HuH-7 (cell line): Measurements from ENCODE around the gene CFAP90.

Experiments used
- DNase-seq: peaks from one replicate; pipeline ENCODE4 v3.0.0; 2011; ENCODE audit warnings: low spot score

Gene CFAP90

GRCh38 chr5:7822449-7822848 is 28.5 kb downstream of the CFAP90 start:
- DNase-seq = no peak

- DNase-seq = no peak
Measured at GRCh38 chr5:7816535-7816901, 34.4 kb downstream of the CFAP90 start.

GRCh38 chr5:7815892-7816534 is 34.9 kb downstream of the CFAP90 start:
- peak; percentile 74 for DNase-seq

GRCh38 chr5:7814816-7815215 is 36.1 kb downstream of the CFAP90 start:
- no peak for DNase-seq

- DNase-seq = no peak
Measured at GRCh38 chr5:7813576-7813975, 37.4 kb downstream of the CFAP90 start.

GRCh38 chr5:7813007-7813406 is 37.9 kb downstream of the CFAP90 start:
- DNase-seq = no peak

- no peak for DNase-seq
Measured at GRCh38 chr5:7811715-7812114, 39.2 kb downstream of the CFAP90 start.

- no peak for DNase-seq
Measured at GRCh38 chr5:7808998-7809397, 41.9 kb downstream of the CFAP90 start.

GRCh38 chr5:7805379-7805778 is 45.6 kb downstream of the CFAP90 start:
- DNase-seq = peak; percentile 15

GRCh38 chr5:7803937-7804336 is 47.0 kb downstream of the CFAP90 start:
- no peak for DNase-seq

- no peak for DNase-seq
Measured at GRCh38 chr5:7802855-7803254, 48.1 kb downstream of the CFAP90 start.

- DNase-seq = no peak
Measured at GRCh38 chr5:7801891-7802614, 48.9 kb downstream of the CFAP90 start.

- no peak for DNase-seq
Measured at GRCh38 chr5:7795306-7795705, 55.6 kb downstream of the CFAP90 start.

- no peak for DNase-seq
Measured at GRCh38 chr5:7794823-7795222, 56.1 kb downstream of the CFAP90 start.

GRCh38 chr5:7794311-7794710 is 56.6 kb downstream of the CFAP90 start:
- DNase-seq = no peak

- no peak for DNase-seq
Measured at GRCh38 chr5:7793895-7794294, 57.0 kb downstream of the CFAP90 start.

GRCh38 chr5:7789567-7789966 is 61.4 kb downstream of the CFAP90 start:
- no peak for DNase-seq

GRCh38 chr5:7787770-7788169 is 63.2 kb downstream of the CFAP90 start:
- DNase-seq = no peak

- DNase-seq = no peak
Measured at GRCh38 chr5:7784683-7785380, 66.1 kb downstream of the CFAP90 start.

GRCh38 chr5:7781899-7782298 is 69.0 kb downstream of the CFAP90 start:
- no peak for DNase-seq
